Putamen (tissue), 1 donor: Measurements from ENCODE around the gene CHAT.
"Not testable (repeated sequence)": the region's sequence is repeated elsewhere in the genome, so short reads cannot be mapped to it uniquely, and the experiment has no call there.

Experiments
- DNase-seq: peaks from one replicate; pipeline ENCODE4 v3.0.0-alpha.2; 2016; ENCODE audit warnings: low spot score

CHAT gene

DNA sequence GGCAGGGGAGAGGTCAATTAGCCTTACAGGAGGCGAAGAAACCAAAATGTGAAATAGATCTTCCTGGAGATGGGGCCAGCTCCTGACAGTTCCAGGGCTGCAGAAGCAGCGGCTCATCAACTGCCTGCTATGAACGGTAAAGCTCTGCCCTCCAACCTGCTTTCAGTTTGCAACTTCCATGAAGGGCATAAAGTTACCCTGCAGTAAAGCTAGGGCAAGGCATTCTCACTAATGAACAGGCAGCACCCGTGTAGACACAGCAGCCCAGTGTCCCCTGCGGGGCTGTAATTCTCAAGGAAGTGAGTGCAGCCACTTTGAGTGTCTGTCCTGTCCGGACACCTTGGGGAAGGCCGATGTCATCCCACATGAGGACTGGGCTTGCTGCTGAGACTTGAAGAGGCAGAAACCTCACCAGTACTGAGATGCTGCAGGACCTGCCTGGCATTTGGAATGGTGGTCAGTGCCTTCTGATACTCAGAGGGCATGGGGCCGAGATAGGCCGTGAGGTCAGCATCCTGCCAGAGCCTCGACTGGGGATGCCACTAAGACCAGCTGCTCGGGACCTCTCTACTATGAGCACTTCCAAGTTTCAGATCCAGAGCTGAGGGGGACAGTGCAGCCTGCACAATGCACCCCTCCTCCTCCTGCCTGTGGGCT lies 39.6 kb downstream of the CHAT start:
- no peak for DNase-seq

DNA sequence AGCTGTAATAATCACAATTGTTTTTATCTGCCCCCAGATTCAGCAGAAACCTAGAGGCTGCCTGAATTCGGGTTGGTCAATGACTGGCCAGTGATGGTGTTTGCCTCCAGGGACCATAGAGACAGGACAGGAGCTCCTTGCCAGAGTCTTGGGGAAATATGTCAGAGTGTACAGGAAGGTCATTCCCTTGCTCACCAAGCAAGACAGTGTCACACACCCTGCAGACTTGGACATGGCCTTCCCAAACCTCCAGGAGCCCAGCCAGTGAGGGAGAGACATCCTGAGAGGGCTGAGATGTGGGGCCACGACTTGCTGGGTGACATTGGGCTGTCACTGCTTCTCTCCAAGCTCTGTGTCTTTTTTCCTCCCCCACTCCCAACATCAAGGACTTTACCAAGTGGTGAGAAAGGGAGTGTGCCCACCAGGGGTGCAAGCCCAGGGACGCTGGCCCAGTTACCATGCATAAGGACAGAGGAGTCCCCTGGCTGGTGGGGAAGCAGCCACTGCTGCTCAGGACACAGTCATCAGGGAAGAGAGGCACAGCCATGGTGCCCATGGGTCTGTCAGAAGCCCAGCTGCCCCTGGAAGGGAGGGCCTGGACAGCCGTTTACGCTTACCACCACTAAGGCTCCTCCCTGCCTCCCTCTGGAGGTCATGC lies 40.3 kb downstream of the CHAT start:
- DNase-seq = no peak

DNA sequence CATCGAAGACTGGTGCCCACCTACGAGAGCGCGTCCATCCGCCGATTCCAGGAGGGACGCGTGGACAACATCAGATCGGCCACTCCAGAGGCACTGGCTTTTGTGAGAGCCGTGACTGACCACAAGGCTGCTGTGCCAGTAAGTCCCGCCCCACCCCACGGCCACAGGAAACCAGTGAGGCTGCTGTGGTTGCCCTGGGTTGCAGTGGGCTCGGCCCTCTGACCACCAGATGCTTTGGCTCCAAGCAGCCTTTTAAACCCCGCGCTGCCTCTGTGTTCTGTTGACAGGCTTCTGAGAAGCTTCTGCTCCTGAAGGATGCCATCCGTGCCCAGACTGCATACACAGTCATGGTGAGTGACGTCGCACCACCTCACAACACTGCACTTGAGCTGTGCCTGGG lies 41.3 kb downstream of the CHAT start:
- DNase-seq = no peak

DNA sequence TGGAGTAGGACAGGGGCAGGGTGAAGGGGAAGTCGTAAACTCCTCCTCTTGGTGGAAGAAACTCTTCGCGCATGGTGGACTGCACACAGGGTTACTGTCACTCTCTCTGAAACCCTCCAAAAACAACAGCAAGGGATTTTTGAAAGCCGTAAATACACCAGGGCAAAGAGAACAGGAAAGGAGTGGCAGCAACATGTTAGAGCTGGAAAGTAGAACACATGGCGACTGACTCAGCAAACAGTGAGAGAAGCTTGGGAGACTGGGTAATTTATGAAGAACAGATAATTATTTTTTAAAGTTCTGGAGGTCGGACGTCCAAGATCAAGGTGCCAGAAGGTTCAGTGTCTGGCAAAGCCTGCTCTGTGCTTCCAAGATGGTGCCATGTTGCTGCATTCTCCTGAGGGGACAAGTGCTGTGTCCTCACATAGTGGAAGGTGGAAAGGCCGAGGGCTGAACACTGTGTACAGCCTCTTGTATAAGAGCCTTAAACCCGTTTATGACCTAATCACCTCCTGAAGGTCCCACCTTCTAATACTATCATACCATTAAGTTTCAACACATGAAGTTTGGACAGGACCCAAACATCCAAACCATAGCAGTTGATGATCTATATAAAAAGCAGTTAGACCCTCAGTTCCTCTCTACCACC lies 43.1 kb downstream of the CHAT start:
- DNase-seq = no peak

DNA sequence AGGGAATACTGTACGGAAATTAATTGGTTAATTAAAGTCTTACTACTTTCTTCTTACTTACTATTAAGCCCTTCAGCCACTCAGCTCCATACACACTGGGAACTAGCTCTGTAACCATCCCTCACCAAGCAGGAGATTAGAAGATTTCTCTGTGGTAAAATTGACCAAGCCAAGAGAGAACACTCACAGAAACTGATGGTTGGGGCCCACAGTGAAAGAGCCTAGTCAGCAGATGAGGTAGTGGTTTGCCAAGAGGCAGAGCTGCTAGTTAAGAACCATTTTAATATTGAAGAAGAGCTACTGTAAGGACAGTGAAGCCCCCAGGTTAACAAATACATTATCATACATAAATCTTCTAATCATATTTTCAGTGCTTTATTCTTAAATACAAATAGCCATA lies 43.8 kb downstream of the CHAT start:
- no peak for DNase-seq

DNA sequence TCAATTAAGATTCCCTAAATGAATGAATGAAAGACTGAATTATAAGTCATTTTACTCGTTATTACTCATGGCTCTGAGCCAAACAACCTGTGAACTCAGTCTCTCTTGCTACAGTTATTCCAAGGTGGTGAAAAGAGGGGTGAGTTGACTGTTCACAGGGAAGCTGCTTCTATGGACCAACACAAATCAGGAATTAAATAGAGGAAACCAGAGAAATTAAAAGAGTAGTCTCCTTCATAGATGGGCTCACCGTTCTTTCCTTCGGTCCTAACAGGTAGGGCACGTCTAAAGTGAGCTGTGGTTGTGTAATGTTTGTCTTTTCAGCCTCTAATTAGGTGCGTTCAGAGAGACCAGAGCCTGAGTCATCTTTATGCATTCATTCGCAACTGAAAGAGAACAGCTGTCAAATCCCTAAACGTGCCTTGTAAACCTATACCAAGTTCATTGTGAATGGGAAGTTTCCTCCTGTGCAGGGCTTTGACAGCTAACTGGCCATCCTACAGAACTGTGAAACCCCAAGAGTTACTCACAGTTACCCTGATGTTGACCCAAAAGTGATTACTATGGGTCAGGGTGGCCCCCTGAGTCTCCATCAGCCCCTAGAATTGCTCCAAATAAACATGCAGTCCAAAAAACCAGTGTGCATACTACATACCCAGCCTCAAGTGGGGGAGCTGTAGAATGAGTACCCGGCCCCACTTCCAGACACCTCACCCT lies 47.5 kb downstream of the CHAT start:
- DNase-seq = no peak

DNA sequence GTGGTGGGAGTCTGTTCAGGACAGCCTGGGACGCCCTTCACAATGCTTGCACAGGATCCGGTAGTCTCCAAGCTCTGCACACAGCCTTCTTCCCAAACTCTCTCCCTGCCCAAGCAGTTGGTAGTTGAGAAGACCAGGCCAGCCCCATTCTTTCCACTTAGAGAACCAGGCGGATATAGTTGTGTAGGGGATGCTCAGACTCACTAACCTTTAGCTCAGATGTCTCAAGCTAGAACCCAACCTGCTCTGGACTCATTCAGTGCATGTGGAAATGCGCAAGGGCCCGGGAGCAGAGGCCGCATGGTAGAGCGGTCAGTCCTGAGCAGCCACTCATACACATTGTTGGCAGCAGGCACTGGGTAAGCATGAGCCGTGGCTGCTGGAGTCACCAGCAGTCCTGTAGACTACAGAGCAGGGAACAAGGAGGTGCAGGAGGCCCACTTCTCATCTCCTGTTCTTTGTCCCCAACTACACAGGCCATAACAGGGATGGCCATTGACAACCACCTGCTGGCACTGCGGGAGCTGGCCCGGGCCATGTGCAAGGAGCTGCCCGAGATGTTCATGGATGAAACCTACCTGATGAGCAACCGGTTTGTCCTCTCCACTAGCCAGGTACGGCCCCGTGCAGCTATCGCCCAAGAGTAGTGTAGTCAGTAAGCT lies 48.5 kb downstream of the CHAT start:
- no peak for DNase-seq

DNA sequence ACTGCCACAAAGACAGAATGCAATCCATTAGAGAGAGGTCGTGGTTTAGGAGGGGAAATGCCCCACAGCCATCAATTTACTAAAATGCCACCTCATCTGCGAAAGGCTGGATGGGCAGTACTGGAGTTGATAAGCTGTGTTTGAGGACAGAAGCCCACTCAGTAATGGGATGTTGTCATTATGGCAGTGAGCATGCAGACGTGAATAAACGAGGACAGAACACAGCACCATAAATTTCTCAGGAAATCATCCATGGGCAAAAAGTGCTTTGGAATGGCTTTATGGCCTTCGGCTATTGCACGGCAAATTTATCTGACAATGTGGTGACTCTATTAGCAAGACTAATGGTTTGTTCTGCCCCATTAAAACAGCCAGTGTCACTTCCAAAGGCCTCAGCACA lies 49.8 kb downstream of the CHAT start:
- DNase-seq = no peak

DNA sequence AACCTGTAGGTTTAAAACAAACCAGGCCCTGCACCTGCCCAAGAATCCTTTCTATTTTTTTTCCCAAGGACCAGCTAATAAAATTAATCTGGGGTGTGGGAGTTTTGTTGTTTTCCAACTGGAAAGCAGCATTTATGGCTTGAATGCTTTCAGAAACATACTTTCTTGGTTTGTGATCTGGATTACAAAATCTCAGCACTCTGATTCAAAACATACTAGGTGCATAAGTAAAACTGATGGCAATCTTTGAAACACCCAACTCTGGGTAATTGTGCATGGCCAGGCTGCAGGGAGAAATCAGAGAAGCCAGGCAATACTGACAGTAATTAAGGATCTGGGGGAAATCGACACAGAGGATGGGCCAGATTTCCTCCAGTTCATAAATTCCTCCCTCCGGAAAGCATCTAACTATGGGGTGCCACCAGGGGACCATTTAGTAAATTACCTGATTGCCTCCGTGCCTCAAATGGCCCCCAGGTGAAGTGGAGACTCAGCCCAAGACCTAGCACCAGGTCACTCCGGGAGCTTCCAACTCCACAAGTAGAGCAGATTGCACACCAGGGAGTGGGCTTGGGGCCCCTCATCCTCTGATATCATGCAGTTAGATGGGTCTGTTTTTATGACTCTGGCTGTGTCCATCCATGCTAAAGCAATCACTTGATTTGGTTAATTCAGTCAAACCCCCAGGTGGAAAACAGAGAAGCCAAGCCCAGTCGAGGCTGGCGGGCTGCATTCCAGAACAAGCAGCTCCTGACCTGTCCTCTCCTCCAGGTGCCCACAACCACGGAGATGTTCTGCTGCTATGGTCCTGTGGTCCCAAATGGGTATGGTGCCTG lies 50.4 kb downstream of the CHAT start:
- DNase-seq = no peak

DNA sequence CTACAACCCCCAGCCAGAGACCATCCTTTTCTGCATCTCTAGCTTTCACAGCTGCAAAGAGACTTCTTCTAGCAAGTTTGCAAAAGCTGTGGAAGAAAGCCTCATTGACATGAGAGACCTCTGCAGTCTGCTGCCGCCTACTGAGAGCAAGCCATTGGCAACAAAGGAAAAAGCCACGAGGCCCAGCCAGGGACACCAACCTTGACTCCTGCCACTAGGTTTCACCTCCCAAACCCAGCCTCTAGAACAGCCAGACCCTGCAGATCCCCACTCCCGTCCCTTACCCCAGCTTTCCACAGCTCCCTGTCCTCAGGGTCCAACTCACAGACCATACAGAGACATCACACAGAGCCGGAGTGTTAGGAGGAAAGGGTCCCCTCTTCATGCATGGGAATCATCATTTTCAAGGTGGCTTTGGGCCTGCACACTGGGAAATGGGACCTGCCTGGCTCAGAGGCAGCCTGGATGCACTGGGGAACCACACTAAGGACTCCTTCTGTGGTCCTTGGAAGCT lies 51.1 kb downstream of the CHAT start:
- DNase-seq = no peak

DNA sequence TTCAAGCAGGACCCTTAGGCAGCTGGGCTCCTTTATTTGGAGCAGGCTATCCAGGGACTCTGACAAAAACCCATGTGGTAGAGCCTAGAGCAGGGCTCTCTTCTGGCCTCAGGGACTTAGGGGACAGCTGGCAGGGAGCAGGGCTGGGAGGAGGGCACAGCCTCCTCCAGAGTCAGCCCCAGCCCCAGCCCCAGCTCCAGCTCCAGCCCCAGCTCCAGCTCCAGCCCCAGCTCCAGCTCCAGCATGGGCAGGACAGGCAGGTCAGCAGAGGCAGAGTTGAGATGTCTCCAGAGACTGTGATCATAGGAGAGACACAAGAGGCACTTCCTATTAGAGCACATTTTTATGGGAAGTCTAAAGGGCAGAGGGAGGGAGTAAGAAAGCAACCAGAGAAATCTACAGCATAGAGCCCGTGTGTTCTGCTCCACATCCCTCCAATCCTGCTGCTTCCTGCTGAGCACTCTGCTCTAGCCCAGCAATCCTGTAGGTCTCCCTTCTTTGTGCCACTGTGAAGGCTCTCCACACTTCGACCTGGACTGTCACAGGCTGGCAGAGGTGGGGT lies 52.3 kb downstream of the CHAT start:
- DNase-seq = no peak

DNA sequence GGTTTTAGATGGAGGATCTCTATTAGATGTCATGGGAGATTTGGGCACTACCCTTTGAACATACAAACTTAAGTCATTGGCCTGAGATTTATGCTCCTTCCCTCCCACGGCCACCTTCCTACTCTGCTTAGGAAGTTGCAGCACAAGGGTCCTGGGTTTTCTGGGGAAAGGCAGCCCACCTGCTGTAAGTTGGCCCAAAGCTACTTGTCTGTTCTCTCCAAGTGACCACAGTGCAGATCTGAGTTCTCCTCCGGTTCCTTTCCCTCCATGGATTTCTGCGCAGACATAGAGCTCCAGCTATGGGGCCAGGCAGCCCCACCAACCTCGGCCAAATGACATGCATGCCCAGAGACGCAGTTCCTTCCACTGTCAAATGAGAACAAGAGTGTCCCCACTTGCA lies 52.8 kb downstream of the CHAT start:
- DNase-seq = no peak

DNA sequence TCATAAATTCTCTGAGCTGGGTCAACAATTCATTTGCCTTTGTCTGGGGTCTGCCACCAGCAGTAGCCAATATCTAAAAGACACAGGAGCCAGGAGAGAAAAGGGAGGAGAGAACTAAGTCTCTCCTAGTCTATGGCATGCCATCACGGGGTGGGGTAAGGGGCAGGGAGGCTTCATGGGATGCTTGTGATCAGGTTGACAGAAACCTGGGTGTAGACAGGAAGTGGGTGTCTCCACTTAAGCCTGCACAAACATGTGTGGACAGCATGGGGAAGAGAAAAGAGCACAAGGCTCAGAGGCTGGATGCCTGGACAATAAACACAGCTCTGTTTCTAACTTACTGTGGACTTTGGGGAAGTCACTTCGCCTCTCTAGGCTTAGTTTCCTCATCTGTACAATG lies 54.2 kb downstream of the CHAT start:
- DNase-seq = no peak

DNA sequence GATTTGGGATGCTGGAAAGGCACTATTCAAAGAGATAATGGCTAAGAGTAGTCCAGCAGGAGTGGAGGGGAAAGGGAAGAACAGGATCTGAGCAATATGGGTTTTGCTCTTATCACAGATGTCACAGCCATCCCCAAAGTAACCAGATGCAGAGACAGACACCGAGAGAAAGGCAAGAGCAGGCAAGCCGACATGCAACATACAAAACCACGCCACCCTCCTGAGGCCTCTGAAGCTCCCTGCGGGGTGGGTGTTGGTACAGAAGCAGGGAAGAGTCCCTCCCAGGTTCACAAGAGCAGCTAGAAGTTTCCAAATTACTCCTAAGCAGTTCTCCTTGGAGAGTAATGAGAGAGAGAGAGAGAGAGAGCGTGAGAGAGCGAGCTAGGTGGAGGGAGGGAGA lies 54.8 kb downstream of the CHAT start:
- no peak for DNase-seq

DNA sequence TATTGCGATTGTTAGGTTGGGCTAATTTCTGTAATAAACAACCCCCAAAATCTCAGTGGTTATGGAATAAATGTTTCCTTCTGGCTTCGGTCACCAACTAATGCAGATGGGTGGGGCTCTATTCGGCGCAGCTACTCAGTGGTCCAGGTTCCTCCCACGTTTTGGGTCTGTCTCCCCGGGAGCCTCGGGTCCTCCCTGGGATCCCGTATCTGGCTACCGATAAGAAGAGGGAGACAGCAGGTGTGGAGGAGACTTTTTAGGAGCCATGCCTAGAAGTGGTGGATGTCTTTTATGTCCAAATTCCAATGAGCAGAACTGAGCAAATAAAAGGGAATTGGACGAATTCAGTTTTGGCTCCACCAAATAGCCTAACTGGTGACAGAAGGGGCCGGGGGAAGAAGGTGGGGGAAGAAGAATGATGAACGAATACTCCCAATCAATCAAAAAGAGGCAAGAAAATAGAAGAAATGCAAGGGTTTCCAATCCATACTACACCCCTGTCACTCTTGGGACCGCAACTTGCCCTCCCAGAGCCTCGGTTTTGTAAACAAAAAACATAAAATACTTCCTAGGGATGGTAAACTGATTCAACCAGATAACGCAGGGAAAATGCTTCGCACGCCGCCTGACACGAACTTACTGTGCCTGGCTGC lies 65.1 kb downstream of the CHAT start:
- DNase-seq = no peak

DNA sequence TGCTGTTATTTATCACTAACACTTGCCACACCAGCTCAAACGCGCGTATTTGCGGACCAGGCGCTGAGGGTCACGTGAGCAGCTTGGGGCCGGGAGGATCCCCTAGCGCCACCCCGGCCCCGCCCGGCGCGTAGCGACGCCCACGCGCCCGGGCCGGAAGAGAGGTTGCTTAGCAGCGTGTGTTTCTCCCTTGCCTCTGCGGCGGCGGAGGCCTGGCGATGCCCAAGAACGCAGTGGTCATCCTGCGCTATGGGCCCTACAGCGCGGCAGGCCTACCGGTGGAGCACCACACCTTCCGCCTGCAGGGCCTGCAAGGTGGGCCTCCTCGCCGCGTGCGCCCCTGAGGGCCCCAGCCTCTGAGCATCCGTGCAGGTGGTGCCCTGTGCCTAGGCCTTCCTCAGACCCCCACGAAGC lies 65.7 kb downstream of the CHAT start, which contains the start of gene C10orf53:
Gene C10orf53, plus strand, starts transcription at position 172 of the 414 bp plus-strand sequence. Its CDS starts 47 bp downstream, at position 219.
- DNase-seq = peak; percentile 3

DNA sequence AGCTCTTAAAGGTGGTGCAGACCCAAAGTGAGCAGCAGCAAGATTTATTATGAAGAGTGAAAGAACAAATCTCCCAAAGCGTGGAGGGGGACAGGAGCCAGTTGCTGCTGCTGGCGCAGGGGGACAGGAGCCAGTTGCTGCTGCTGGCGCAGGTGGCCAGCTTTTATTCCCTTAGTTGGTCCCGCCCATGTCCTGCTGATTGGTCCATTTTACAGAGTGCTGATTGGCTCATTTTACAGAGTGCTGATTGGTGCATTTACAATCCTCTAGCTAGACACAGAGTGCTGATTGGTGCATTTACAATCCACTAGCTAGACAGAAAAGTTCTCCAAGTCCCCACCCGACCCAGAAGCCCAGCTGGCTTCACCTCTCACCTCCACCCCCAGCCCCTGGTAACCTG lies 68.6 kb downstream of the CHAT start:
- DNase-seq = not testable (repeated sequence)

DNA sequence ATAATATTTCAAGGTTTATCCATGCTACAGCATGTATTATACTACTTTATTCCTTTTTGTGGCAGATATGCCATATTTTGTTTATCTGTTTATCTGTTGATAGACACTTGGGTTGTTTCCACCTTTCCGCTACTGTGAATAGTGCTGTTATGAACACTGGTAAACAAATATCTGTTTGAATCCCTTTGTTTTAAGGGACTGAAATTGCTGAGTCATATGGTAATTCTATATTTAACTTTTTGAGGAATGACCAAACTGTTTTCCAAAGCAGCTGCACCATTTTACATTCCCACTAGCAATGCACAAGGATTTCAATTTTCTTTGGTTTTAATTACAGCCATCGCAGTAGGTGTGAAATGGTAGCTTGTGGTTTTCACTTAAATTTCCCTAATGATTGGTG lies 69.0 kb downstream of the CHAT start:
- no peak for DNase-seq

DNA sequence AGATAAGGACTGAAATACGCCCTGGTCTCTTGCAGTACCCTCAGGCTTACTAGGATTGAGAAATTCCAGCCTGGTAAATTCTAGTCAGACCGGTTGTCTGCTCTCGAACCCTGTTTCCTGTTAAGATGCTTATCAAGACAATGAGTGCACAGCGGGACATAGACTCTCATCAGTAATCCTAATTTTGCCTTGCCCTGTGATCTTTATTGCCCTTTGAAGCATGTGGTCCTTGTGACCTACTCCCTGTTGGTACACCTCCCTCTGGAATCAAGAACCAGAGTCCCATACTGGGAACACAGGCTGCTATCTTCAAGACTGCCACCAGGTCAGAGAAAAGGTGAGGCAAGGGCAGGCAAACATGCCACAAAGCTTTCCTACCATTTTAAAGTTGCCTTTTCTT lies 72.8 kb downstream of the CHAT start:
- no peak for DNase-seq

DNA sequence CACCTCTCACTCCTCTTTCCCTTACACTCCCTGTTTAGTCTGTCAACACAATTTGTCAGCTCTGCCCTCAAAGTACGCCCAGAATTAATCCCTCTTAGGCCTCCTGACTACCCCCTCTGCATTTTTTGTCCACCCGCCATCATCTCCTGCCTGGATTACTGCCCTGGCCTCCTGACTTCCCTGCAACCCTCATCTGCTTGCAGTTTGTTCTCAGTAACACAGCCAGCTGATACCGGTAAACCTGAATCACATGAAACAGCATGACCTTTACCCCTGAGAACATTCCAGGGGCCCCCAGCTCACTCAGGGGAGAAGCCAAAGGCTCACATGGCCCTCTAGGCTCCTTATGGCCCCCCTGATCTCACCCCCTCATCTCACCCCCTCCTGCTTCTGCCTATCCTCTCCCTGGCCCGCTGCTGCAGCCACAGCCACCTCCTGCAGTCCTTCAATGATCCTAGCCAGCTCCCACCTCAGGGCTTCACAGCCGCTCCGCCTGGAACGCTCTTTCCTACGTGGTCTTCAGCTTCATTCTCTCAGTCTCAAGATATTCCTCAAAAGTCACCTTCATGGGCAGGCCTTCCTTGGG lies 74.5 kb downstream of the CHAT start:
- DNase-seq = no peak
